ENCODE measurements around the gene ACR. TPM values are rescaled to one million over a fixed set of nuclear protein-coding genes. Genes with fewer than 3 reads are reported as not detected.

Gene ACR
- total RNA-seq, 4 donors from 2014 or later: not detected

- peak overlapping the region in 1 of 4 donors; percentile 19 for H3K27ac ChIP-seq
- no peak for TF ChIP-seq POLR2A (IDR thresholded peaks at IDR 0.05)
- TF ChIP-seq CTCF (IDR thresholded peaks at IDR 0.05): no peak
- DNase-seq: peak in 1 of 3 donors; percentile 48
- no peaks in the 10 kb centered on the region for H3K9me3 ChIP-seq
- H3K27me3 ChIP-seq: no peaks in the 10 kb centered on the region
- H3K4me1 ChIP-seq: peaks cover 0 to 21% (median 0%) of the 10 kb centered on the region in 4 donors
- H3K4me3 ChIP-seq: peak overlapping the region in 3 of 4 donors; percentile 18 to 50 (median 34)
- H3K36me3 ChIP-seq: no peaks in the 10 kb centered on the region
Observed at GRCh38 chr22:50697667-50698506, 40.1 kb upstream of the ACR start.

GRCh38 chr22:50698546-50698945, 39.5 kb upstream of the ACR start:
- Histone ChIP-seq H3K27ac (peak overlapping the region in 1 of 4 donors; percentile 19), H3K4me3 (no peak overlapping the region), H3K9me3 (no peaks in the 10 kb centered on the region), H3K4me1 (peaks cover 0 to 21% (median 0%) of the 10 kb centered on the region in 4 donors), H3K27me3 (no peaks in the 10 kb centered on the region), H3K36me3 (no peaks in the 10 kb centered on the region)
- DNase-seq: peak in 1 of 3 donors; percentile 12
- TF ChIP-seq CTCF (IDR thresholded peaks at IDR 0.05) (no peak), POLR2A (IDR thresholded peaks at IDR 0.05) (no peak)

- H3K4me1 ChIP-seq: peaks cover 0 to 21% (median 0%) of the 10 kb centered on the region in 4 donors
- H3K9me3 ChIP-seq: no peaks in the 10 kb centered on the region
- peak in 1 of 3 donors; percentile 36 for DNase-seq
- H3K36me3 ChIP-seq: no peaks in the 10 kb centered on the region
- H3K27ac ChIP-seq: no peak overlapping the region
- no peak overlapping the region for H3K4me3 ChIP-seq
- no peak for TF ChIP-seq POLR2A (IDR thresholded peaks at IDR 0.05)
- no peak for TF ChIP-seq CTCF (IDR thresholded peaks at IDR 0.05)
- H3K27me3 ChIP-seq: no peaks in the 10 kb centered on the region
Observed at GRCh38 chr22:50699001-50699755, 38.8 kb upstream of the ACR start.

- peaks cover 0 to 21% (median 0%) of the 10 kb centered on the region in 4 donors for H3K4me1 ChIP-seq
- H3K27me3 ChIP-seq: no peaks in the 10 kb centered on the region
- no peak overlapping the region for H3K27ac ChIP-seq
- no peaks in the 10 kb centered on the region for H3K9me3 ChIP-seq
- peak in 1 of 3 donors; percentile 39 for DNase-seq
- H3K4me3 ChIP-seq: no peak overlapping the region
- TF ChIP-seq POLR2A (IDR thresholded peaks at IDR 0.05): no peak
- no peak for TF ChIP-seq CTCF (IDR thresholded peaks at IDR 0.05)
- no peaks in the 10 kb centered on the region for H3K36me3 ChIP-seq
Observed at GRCh38 chr22:50699756-50700386, 38.1 kb upstream of the ACR start.

GRCh38 chr22:50700387-50701075, 37.5 kb upstream of the ACR start:
- Histone ChIP-seq H3K4me3 (no peak overlapping the region), H3K27ac (no peak overlapping the region), H3K9me3 (no peaks in the 10 kb centered on the region), H3K36me3 (no peaks in the 10 kb centered on the region), H3K4me1 (peaks cover 0 to 21% (median 0%) of the 10 kb centered on the region in 4 donors), H3K27me3 (no peaks in the 10 kb centered on the region)
- no peak for TF ChIP-seq POLR2A (IDR thresholded peaks at IDR 0.05)
- TF ChIP-seq CTCF (IDR thresholded peaks at IDR 0.05): no peak
- peak in 1 of 3 donors; percentile 43 for DNase-seq

Measured in Peyer's patch (tissue), 4 donors.